GM10266 (cell line): ENCODE measurements around the gene SLC16A3.

Source experiments
- DNase-seq: peaks from one replicate; pipeline ENCODE4 v3.0.0; 2012; ENCODE audit errors: extremely low spot score
- TF ChIP-seq, protein P1 (sequence below): IDR thresholded peaks from 2 replicates; pipeline ENCODE4 v1.5.1; 2012; ENCODE audit warnings: mild to moderate bottlenecking, low read depth; ENCODE audit not compliant: control insufficient read depth, insufficient read depth; ENCODE audit errors: missing control alignments

The SLC16A3 gene

DNA sequence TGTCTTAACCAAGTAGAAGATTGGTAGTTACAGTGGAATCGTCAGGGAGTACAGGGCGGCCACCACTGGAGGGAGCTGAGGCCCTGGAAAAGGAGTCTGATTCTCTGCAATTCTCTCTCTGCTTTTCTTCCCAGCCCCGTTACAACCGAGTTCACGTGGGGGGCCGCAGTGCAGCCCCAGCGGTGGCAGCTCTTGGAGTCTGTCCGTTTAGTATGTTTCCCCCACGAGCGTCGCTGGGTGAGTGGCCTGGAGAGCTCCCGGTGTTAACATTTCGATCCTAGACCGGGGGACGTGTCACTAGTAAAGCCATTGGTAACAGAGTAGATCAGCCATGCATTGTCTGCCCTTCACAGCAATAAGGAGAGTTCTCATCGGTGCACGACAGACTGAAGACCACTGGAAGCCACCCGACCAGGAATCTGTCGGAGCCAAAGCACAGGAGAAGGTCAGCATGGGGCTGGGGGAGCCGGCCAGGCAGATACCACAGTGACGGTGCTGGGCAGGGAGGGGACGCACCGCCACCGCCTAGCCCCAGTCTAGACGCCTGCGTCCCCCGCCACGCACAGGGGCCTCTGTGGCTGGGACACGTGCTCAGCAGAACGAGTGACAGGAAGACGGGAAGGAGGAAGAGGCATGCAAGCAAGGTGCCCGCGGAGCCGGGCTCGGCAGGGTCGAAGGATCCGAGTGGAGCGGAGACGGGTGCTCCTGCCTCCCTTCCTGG lies 15.7 kb downstream of the SLC16A3 start:
- peak; percentile 50 for DNase-seq
- TF ChIP-seq, protein P1, sequence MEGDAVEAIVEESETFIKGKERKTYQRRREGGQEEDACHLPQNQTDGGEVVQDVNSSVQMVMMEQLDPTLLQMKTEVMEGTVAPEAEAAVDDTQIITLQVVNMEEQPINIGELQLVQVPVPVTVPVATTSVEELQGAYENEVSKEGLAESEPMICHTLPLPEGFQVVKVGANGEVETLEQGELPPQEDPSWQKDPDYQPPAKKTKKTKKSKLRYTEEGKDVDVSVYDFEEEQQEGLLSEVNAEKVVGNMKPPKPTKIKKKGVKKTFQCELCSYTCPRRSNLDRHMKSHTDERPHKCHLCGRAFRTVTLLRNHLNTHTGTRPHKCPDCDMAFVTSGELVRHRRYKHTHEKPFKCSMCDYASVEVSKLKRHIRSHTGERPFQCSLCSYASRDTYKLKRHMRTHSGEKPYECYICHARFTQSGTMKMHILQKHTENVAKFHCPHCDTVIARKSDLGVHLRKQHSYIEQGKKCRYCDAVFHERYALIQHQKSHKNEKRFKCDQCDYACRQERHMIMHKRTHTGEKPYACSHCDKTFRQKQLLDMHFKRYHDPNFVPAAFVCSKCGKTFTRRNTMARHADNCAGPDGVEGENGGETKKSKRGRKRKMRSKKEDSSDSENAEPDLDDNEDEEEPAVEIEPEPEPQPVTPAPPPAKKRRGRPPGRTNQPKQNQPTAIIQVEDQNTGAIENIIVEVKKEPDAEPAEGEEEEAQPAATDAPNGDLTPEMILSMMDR = peak; percentile 41

DNA sequence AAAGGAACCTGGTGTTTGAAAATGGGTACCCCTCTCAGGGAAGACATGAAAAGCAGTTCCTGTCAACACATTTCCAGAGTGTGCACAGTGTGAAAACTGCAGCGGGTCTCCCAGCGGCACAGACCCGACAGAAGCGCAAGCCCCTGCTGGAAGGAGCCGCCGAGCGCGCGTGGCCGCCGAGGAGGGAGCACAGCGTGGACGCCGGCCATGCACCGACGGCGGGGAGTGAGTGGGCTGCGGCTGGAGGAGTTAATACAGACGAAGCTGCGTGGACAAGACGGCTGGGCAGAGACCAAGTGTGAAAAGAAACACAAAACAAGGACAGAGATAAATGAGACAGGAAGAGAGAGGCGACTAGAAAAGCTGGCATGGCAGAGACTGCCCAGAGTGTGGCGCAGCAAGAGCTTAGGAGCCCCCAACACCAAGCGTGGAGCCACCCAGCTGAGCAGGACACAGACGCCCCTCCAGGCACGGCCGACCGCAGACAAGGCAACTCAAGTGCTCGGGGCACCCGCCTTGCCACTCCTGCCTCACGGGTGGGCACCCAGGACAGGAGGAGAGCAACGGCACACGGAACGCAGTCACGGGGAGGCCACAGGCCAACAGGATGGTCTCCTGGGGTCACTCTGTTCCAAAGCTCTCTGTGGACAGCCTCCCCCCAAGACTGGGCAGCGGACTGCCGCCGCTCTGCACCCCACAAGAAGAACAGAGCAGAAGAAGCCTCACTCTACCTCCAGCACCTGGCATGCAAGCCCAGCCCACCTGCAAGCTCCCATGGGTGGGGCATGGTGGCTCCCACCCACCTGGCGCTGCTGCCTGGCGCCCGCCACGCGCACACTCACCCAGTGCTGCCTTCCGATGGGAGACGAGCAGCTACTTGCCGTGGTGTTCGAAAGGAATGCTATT lies 16.5 kb downstream of the SLC16A3 start:
- DNase-seq = no peak
- TF ChIP-seq, protein P1 = no peak

DNA sequence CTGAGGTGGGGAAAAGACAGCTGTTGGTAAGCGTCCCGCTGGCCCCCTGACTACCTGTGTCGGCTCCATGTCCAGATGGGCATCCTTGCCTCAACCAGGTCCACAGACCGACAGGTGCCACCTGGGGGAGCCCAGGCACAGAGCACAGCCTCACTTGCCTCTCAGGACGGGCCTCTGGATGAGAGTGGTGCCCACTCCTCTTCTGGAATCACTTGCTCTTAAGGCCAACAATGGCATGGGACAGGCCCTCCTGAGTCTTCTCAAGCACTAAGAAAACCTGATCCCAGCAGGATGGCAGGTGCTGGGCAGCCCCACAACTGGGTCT lies 17.2 kb downstream of the SLC16A3 start:
- no peak for DNase-seq
- TF ChIP-seq, protein P1 = no peak

GRCh38 chr17:82246365-82247181 lies 17.7 kb downstream of the SLC16A3 start:
- TF ChIP-seq, protein P1 = no peak
- no peak for DNase-seq

DNA sequence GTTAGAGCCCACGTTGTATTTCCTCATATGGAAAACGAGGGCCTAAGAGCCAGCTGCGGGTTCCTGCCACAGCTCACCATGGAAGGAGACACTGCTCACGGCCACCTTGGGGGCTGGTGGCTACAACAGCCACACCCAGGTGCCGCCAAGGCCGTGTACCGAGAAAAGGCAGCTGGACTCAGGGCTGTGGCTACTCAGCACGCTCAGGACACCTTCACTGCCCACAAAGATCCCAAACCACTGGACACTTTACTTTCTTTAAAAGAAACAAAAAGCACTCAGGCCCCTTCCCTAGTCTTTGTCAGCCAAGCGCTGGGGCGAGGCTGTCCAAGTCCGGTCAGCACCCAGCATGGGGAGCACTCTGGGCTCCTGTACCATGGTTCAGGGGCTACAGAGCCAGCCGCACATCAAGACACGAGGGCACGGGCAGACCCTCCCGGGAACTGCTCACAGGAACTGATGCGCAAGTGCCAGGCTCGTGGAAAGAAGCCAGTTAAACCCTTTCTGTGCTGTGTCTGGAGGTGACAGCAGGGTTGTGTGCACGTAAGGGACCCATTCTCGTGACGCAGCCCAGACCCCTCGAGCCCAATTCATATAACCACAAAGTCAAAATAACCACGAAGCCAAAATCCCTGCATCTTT lies 18.5 kb downstream of the SLC16A3 start:
- no peak for DNase-seq
- TF ChIP-seq, protein P1 = no peak

GRCh38 chr17:82247856-82248671 lies 19.2 kb downstream of the SLC16A3 start:
- TF ChIP-seq, protein P1 = no peak

More at GRCh38 chr17:82247856-82248671, 19.2 kb downstream of the SLC16A3 start:
- no peak for DNase-seq
